Central memory CD8-positive, alpha-beta T cell (primary cell): ENCODE results near the gene SUSD2.
A peak's percentile ranks its signal among the peaks of the same experiment; 100 is the strongest.
"Not testable (repeated sequence)": the region's sequence is repeated elsewhere in the genome, so short reads cannot be mapped to it uniquely, and the experiment has no call there.

Experiments
- ATAC-seq: fragments of 150-1000 bp; cut with Tn5 transposase; replicated peaks from 2 replicates; pipeline ENCODE4 v1.10.0; 2022; ENCODE audit warnings: mild to moderate bottlenecking, moderate FRiP score, moderate number of reproducible peaks; ENCODE audit not compliant: poor library complexity, severe bottlenecking; ENCODE audit errors: extremely low read depth
- DNase-seq, 2 donors: peaks; one replicate each; pipeline ENCODE4 v3.0.0; 2021; ENCODE audit warnings: low spot score in 2 of 2
- H3K27ac Mint-ChIP-seq: one replicate; pipeline ENCODE4 v1.8.0; 2022; ENCODE audit warnings: low read depth, mild to moderate bottlenecking, moderate library complexity, mixed read lengths
- H3K27me3 Mint-ChIP-seq: one replicate; pipeline ENCODE4 v1.8.0; 2022; ENCODE audit warnings: mixed read lengths
- H3K36me3 Mint-ChIP-seq: one replicate; pipeline ENCODE4 v1.8.0; 2022; ENCODE audit warnings: mild to moderate bottlenecking, moderate library complexity, mixed read lengths; ENCODE audit not compliant: insufficient read depth
- H3K4me1 Mint-ChIP-seq: one replicate; pipeline ENCODE4 v1.8.0; 2022; ENCODE audit warnings: mixed read lengths
- H3K4me3 Mint-ChIP-seq: one replicate; pipeline ENCODE4 v1.8.0; 2022; ENCODE audit warnings: mild to moderate bottlenecking, moderate library complexity, mixed read lengths
- H3K9me3 Mint-ChIP-seq: one replicate; pipeline ENCODE4 v1.8.0; 2022; ENCODE audit warnings: mixed read lengths

The SUSD2 gene

GRCh38 chr22:24219750-24220149, 38.5 kb downstream of the SUSD2 start:
- no peaks in the 10 kb centered on the region for H3K36me3 Mint-ChIP-seq
- no peak overlapping the region for H3K4me3 Mint-ChIP-seq
- no peak overlapping the region for H3K27ac Mint-ChIP-seq
- DNase-seq (no peak), ATAC-seq (no peak)
- no peaks in the 10 kb centered on the region for H3K27me3 Mint-ChIP-seq
- H3K9me3 Mint-ChIP-seq, result no peaks in the 10 kb centered on the region
- no peaks in the 10 kb centered on the region for H3K4me1 Mint-ChIP-seq

GRCh38 chr22:24224468-24224867, 43.2 kb downstream of the SUSD2 start:
- no peaks in the 10 kb centered on the region for H3K27me3 Mint-ChIP-seq
- no peak overlapping the region for H3K4me3 Mint-ChIP-seq
- no peak overlapping the region for H3K27ac Mint-ChIP-seq
- ATAC-seq (no peak), DNase-seq (no peak)
- no peaks in the 10 kb centered on the region for H3K4me1 Mint-ChIP-seq
- H3K9me3 Mint-ChIP-seq, result no peaks in the 10 kb centered on the region
- no peaks in the 10 kb centered on the region for H3K36me3 Mint-ChIP-seq

- DNase-seq (no peak), ATAC-seq (no peak)
- Mint-ChIP-seq H3K4me3 (no peak overlapping the region), H3K4me1 (no peaks in the 10 kb centered on the region), H3K27me3 (no peaks in the 10 kb centered on the region), H3K36me3 (no peaks in the 10 kb centered on the region), H3K9me3 (no peaks in the 10 kb centered on the region), H3K27ac (no peak overlapping the region)
These were observed 43.8 kb downstream of the SUSD2 start for GRCh38 chr22:24225044-24225601.

GRCh38 chr22:24225951-24226350, 44.7 kb downstream of the SUSD2 start:
- Mint-ChIP-seq H3K9me3 (no peaks in the 10 kb centered on the region), H3K36me3 (no peaks in the 10 kb centered on the region), H3K27ac (no peak overlapping the region), H3K27me3 (no peaks in the 10 kb centered on the region), H3K4me1 (no peaks in the 10 kb centered on the region), H3K4me3 (no peak overlapping the region)
- DNase-seq (no peak), ATAC-seq (no peak)

GRCh38 chr22:24230911-24231656, 49.8 kb downstream of the SUSD2 start:
- Mint-ChIP-seq H3K4me3 (no peak overlapping the region), H3K27ac (no peak overlapping the region), H3K36me3 (no peaks in the 10 kb centered on the region), H3K4me1 (peaks cover 5% of the 10 kb centered on the region), H3K9me3 (no peaks in the 10 kb centered on the region), H3K27me3 (no peaks in the 10 kb centered on the region)
- DNase-seq (peak; percentile 27 to 55), ATAC-seq (peak; percentile 54)

DNA sequence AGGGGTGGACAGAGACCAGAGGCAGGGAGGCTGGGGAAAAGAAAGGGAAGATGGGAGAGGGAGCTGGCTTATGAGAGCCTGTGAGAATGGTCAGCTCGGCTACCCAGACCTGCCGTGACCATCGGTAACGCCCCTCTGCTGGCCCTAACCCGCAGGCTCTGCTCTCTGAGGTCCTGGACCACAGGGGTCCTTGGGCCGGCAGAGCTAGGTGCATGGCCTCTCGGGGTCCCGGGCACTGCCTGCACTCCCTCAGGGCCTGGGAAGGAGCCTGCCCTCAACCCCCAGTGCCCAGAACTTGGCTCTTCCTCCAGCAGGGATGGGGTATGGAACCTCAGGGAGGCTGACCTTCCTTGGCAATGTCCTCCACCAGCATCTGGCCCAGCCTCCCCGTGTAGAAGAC, 50.4 kb downstream of the SUSD2 start:
- Mint-ChIP-seq H3K27ac (no peak overlapping the region), H3K4me3 (no peak overlapping the region), H3K9me3 (no peaks in the 10 kb centered on the region), H3K27me3 (no peaks in the 10 kb centered on the region), H3K36me3 (no peaks in the 10 kb centered on the region), H3K4me1 (peaks cover 5% of the 10 kb centered on the region)
- DNase-seq (no peak), ATAC-seq (no peak)

DNA sequence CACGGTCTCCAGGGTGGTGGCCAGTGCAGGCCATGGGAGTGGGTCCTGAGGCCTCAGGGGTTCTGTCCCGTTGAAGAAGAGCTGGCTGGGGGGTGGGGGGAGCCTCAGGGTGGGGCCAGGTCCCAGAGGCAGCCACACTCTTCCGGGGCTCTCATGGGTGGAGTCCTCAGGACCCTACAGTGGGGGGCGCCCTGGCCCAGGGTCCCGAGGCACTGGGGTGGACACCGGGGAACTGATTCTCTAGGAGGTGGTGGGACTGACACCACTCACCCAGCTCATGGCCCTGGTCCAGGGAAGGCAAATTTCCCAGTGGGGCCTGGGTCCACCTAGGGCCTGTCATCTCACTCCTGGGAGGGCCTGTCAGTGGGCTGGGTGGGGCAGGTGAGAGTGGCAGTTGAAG, 50.8 kb downstream of the SUSD2 start:
- peaks cover 5% of the 10 kb centered on the region for H3K4me1 Mint-ChIP-seq
- no peaks in the 10 kb centered on the region for H3K36me3 Mint-ChIP-seq
- H3K4me3 Mint-ChIP-seq, result no peak overlapping the region
- DNase-seq (no peak), ATAC-seq (no peak)
- no peaks in the 10 kb centered on the region for H3K9me3 Mint-ChIP-seq
- no peaks in the 10 kb centered on the region for H3K27me3 Mint-ChIP-seq
- no peak overlapping the region for H3K27ac Mint-ChIP-seq

- ATAC-seq (no peak), DNase-seq (no peak)
- H3K36me3 Mint-ChIP-seq, result no peaks in the 10 kb centered on the region
- no peak overlapping the region for H3K27ac Mint-ChIP-seq
- H3K4me1 Mint-ChIP-seq, result peaks cover 5% of the 10 kb centered on the region
- no peak overlapping the region for H3K4me3 Mint-ChIP-seq
- no peaks in the 10 kb centered on the region for H3K9me3 Mint-ChIP-seq
- no peaks in the 10 kb centered on the region for H3K27me3 Mint-ChIP-seq
These were observed 51.4 kb downstream of the SUSD2 start for GRCh38 chr22:24232725-24233124.

- DNase-seq, result no peak
- Mint-ChIP-seq H3K27me3 (no peaks in the 10 kb centered on the region), H3K9me3 (no peaks in the 10 kb centered on the region), H3K36me3 (no peaks in the 10 kb centered on the region), H3K4me3 (no peak overlapping the region), H3K27ac (no peak overlapping the region), H3K4me1 (peaks cover 5% of the 10 kb centered on the region)
- ATAC-seq, result no peak
These were observed 51.9 kb downstream of the SUSD2 start for GRCh38 chr22:24233235-24233634.

DNA sequence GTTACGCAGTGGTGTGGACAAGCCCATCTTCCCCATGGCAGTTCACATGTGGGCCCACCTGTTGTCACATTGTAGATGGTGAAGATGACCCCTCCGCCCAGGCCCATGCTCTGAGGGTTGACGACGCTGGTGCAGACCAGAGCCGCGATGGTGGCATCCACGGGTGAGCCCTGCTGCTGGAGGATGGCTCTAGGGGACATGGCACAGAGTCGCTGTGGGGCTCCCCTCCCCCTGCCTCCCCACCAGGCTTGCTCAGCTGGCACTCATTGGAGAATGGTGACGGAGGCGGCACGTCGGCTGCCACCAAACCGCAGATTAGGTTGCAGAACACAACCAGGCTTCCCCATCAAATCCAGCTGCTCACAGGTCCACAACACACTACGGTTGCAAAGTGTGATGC, 52.5 kb downstream of the SUSD2 start:
- peaks cover 5% of the 10 kb centered on the region for H3K4me1 Mint-ChIP-seq
- ATAC-seq (no peak), DNase-seq (no peak)
- H3K4me3 Mint-ChIP-seq, result no peak overlapping the region
- H3K9me3 Mint-ChIP-seq, result no peaks in the 10 kb centered on the region
- no peak overlapping the region for H3K27ac Mint-ChIP-seq
- H3K27me3 Mint-ChIP-seq, result no peaks in the 10 kb centered on the region
- H3K36me3 Mint-ChIP-seq, result no peaks in the 10 kb centered on the region

DNA sequence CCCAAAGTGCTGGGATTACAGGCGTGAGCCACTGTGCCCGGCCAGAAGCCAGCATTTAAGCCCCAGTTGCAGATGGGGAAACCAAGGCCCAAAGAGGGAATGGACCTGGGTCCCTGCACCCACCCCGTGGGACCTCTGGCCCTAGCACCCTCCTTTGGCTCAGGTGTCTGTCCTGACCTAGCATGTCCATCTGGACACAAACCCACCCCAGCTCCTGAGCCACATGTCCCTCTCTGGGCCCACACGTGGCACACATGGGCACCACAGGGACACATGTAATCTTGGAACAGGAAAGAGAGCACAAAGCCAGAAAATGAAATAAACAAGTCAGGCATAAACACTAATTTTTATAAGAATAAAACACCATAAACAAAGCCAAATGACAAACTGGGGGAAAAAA, 54.0 kb downstream of the SUSD2 start:
- DNase-seq (no peak), ATAC-seq (no peak)
- Mint-ChIP-seq H3K4me1 (peaks cover 5% of the 10 kb centered on the region), H3K4me3 (no peak overlapping the region), H3K27ac (no peak overlapping the region), H3K9me3 (no peaks in the 10 kb centered on the region), H3K36me3 (no peaks in the 10 kb centered on the region), H3K27me3 (no peaks in the 10 kb centered on the region)

DNA sequence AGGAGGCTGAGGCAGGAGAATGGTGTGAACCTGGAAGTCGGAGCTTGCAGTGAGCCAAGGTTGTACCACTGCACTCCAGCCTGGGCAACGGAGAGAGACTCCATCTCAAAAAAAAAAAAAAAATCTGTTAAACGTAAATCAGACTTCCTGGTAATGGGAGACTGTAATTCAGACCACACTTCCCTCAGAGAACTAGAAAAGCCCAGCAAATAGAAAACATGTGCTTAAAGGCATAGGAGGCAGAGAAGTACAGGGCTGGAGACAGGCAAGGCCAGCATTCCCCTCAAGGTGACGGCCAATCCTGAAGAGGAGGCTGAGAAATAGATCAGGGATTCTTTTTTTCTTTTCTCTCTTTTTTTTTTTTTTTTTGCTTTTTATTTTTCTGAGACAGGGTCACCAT, 55.4 kb downstream of the SUSD2 start:
- Mint-ChIP-seq H3K4me3 (no peak overlapping the region), H3K27ac (no peak overlapping the region), H3K36me3 (no peaks in the 10 kb centered on the region), H3K4me1 (no peaks in the 10 kb centered on the region), H3K9me3 (no peaks in the 10 kb centered on the region), H3K27me3 (no peaks in the 10 kb centered on the region)
- no peak for ATAC-seq
- DNase-seq, result no peak

DNA sequence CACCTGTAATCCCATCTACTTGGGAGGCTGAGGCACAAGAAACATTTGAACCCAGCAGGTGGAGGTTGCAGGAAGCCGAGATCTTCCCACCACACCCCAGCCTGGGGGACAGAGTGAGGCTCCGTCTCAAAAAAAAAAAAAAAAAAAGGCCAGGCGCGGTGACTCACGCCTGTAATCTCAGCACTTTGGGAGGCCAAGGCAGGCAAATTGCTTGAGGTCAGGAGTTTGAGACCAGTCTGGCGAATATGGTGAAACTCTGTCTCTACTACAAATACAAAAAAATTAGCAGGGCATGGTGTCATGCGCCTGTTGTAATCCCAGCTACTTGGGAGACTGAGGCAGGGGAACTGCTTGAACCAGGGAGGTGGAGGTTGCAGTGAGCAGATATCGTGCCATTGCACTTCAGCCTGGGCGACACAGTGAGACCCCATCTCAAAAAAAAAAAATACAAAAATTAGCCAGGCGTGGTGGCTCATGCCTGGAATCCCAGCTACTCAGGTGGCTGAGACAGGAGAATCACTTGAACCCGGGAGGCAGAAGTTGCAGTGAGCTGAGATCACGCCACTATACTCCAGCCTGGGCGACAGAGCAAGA, 56.9 kb downstream of the SUSD2 start:
- DNase-seq, H3K4me3 Mint-ChIP-seq, H3K27me3 Mint-ChIP-seq, H3K36me3 Mint-ChIP-seq, ATAC-seq, H3K27ac Mint-ChIP-seq, H3K9me3 Mint-ChIP-seq: not testable (repeated sequence)
- H3K4me1 Mint-ChIP-seq, result peaks cover 13% of the 10 kb centered on the region
